DOHH2 (cell line): ENCODE measurements around the gene CBLN2.

ENCODE experiments used
- EZH2phosphoT487 ChIP-seq: fragments of 200-600 bp; sonication (generic); IDR thresholded peaks from 2 replicates; pipeline ENCODE4 v1.6.1; 2017; ENCODE audit warnings: borderline replicate concordance, mild to moderate bottlenecking, antibody characterized with exemption, low read length, moderate library complexity, mixed read lengths
- TF ChIP-seq, protein P1 (sequence below): fragments of 200-600 bp; sonication (generic); IDR thresholded peaks from one replicate; pipeline ENCODE4 v1.5.1; 2014; ENCODE audit warnings: antibody characterized with exemption, mild to moderate bottlenecking, low read depth, low read length; ENCODE audit not compliant: poor library complexity, severe bottlenecking

DNA sequence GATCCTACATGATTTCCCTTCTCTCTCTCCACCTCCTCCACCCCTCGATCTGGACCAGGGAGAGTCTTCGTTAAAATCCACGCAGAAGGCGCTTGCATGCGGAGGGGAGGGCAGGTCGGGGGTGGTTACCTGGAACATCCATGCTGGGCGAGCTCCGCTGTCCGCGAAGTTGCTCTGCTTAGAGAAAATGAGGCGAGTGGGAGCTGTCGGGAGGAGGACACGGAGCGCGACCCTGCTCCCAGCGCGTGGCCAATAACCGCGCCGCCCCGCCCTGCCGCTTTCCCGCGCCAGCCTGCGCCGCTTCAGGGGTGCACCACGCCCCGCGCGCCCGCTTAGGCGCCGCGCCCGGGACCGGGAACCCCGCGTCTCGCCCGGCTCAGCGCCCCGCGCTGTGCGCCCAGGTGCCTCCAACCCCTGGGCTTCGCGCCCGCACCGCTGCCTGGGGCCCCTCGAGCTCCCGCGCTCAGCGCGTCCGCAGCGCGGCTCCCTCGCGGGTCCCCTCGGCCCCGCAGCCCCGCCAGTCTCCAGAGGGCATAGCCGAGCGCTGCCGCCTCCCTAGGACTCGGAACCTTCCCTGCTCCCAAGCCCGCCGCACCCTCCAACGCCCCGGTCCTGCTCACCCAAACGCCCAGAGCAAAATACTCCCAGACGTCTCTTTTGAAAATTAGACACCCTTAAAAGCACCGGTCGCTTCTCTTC, 636 bp downstream of the CBLN2 start:
- TF ChIP-seq, protein P1, sequence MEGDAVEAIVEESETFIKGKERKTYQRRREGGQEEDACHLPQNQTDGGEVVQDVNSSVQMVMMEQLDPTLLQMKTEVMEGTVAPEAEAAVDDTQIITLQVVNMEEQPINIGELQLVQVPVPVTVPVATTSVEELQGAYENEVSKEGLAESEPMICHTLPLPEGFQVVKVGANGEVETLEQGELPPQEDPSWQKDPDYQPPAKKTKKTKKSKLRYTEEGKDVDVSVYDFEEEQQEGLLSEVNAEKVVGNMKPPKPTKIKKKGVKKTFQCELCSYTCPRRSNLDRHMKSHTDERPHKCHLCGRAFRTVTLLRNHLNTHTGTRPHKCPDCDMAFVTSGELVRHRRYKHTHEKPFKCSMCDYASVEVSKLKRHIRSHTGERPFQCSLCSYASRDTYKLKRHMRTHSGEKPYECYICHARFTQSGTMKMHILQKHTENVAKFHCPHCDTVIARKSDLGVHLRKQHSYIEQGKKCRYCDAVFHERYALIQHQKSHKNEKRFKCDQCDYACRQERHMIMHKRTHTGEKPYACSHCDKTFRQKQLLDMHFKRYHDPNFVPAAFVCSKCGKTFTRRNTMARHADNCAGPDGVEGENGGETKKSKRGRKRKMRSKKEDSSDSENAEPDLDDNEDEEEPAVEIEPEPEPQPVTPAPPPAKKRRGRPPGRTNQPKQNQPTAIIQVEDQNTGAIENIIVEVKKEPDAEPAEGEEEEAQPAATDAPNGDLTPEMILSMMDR = no peak
- no peak for TF ChIP-seq EZH2phosphoT487
